WERI-Rb-1 (cell line): ENCODE data around the gene NBEA.
"Not testable (repeated sequence)": the region's sequence is repeated elsewhere in the genome, so short reads cannot be mapped to it uniquely, and the experiment has no call there.

Experiments
- DNase-seq: peaks from one replicate; pipeline ENCODE4 v3.0.0-alpha.2; 2020
- H3K27ac ChIP-seq: fragments of 250-450 bp; sonication (Bioruptor Pico); 2 replicates; pipeline ENCODE4 v1.5.1; 2020; ENCODE audit warnings: mild to moderate bottlenecking, moderate library complexity
- H3K27me3 ChIP-seq: fragments of 250-450 bp; sonication (Bioruptor Pico); 2 replicates; pipeline ENCODE4 v1.5.1; 2021; ENCODE audit warnings: mild to moderate bottlenecking, low read depth, moderate library complexity; ENCODE audit not compliant: insufficient read depth, severe bottlenecking
- H3K36me3 ChIP-seq: fragments of 250-450 bp; sonication (Bioruptor Pico); 2 replicates; pipeline ENCODE4 v1.5.1; 2020; ENCODE audit warnings: mild to moderate bottlenecking, moderate library complexity
- H3K4me3 ChIP-seq: 2 replicates; pipeline ENCODE4 v1.5.1; 2011; ENCODE audit warnings: low read depth, mild to moderate bottlenecking, control low read depth, low read length
- H3K9me3 ChIP-seq: fragments of 250-450 bp; sonication (Bioruptor Pico); 2 replicates; pipeline ENCODE4 v1.5.1; 2021; ENCODE audit warnings: mild to moderate bottlenecking, moderate library complexity; ENCODE audit not compliant: severe bottlenecking
- CTCF ChIP-seq: IDR thresholded peaks from 2 replicates; pipeline ENCODE4 v1.5.1; 2011; ENCODE audit warnings: low read depth, mild to moderate bottlenecking, control low read depth, inconsistent platforms, low read length

Gene NBEA

GRCh38 chr13:35387682-35388250, 445.7 kb downstream of the NBEA start:
- Histone ChIP-seq H3K27ac (no peak overlapping the region), H3K9me3 (no peaks in the 10 kb centered on the region), H3K27me3 (no peaks in the 10 kb centered on the region), H3K36me3 (no peaks in the 10 kb centered on the region), H3K4me3 (no peak overlapping the region)
- no peak for DNase-seq
- no peak for TF ChIP-seq CTCF

DNA sequence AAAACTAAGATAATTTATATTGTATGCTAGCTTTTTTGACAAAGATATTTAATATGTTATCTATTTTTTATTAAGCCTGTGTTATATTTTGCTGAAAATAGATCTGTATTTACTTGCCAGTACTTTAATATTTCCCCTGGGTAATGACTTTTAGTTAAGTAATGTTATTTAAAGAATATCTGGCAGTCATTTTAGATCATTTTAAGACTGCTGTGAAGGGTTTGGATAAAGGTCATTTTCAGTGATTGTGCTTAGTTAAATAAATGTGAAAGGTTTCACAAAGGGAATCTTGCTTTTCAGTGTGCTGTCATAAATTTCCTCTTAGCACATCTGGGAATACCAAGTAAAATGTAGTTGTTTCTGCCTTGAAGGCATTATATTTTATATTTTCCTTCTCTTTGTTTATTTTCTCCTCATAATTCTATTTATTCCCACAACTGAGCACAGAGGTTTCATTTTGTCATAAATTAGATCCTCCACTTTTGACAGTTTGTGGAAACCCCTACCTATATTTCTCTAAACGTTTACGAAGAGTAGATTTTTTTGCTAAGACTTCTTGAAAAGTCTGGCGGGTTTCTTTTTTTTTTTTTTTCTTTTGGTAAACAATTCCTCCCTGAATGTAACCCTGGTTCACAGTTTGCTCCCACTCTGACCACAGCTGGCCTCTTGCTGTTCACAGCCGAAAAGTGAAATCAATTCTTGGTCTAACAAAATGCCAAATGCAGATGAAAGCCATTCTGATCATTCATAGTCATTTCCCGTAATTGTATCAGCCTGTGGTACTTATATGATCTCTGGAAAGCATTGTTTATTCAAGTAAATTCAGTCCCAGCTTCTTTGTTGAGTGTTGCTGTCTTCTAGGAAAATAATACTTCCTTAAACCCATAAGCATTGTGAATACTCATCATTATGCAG, 446.6 kb downstream of the NBEA start:
- H3K27ac ChIP-seq = no peak overlapping the region
- no peaks in the 10 kb centered on the region for H3K9me3 ChIP-seq
- H3K36me3 ChIP-seq = no peaks in the 10 kb centered on the region
- TF ChIP-seq CTCF = no peak
- H3K27me3 ChIP-seq = no peaks in the 10 kb centered on the region
- H3K4me3 ChIP-seq = no peak overlapping the region
- DNase-seq = no peak

DNA sequence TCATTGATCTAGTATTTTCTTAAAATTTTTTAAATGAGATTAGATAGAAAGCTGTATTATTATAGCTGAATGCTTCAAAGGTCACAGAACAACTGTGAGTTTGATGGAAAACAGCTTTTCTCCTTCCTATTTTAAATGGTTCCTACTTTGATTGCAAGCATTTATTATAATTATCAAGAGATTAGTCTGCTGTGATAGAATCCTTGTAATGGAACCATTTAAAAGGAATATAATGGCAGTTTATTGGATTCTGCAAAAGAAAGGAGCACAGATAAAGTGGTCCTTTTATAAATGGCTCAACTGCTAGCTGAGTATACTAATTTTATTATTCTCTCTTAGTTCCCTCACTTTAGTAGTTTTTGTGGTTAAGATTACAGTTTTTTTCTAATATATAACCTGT, 447.5 kb downstream of the NBEA start:
- Histone ChIP-seq H3K27ac (no peak overlapping the region), H3K9me3 (no peaks in the 10 kb centered on the region), H3K36me3 (no peaks in the 10 kb centered on the region), H3K4me3 (no peak overlapping the region), H3K27me3 (no peaks in the 10 kb centered on the region)
- no peak for TF ChIP-seq CTCF
- DNase-seq = no peak

GRCh38 chr13:35392768-35393167, 450.7 kb downstream of the NBEA start:
- Histone ChIP-seq H3K36me3 (no peaks in the 10 kb centered on the region), H3K4me3 (no peak overlapping the region), H3K27ac (no peak overlapping the region), H3K9me3 (no peaks in the 10 kb centered on the region), H3K27me3 (no peaks in the 10 kb centered on the region)
- no peak for DNase-seq
- no peak for TF ChIP-seq CTCF

DNA sequence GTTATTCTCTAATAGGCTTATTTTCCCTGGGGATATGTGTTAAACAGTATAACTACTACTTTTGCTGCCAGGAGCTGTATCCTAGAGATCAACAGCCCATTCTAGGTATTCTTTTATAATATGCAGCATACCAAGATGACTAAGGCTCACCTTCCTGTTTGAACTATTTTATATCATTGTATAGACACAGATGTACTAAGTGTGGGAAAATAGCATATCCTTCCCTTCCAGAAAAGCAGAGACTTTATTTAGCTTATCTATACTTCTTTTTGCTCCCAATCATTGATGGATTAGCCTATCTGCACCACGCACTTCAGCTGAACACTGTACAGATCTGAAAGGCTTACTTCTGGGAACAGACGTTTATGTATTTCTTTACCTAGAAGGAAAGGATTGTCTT, 451.8 kb downstream of the NBEA start:
- DNase-seq = no peak
- Histone ChIP-seq H3K4me3 (no peak overlapping the region), H3K9me3 (no peaks in the 10 kb centered on the region), H3K36me3 (no peaks in the 10 kb centered on the region), H3K27ac (no peak overlapping the region), H3K27me3 (no peaks in the 10 kb centered on the region)
- TF ChIP-seq CTCF = no peak

GRCh38 chr13:35408285-35408684, 466.2 kb downstream of the NBEA start:
- not testable (repeated sequence) for H3K27me3 ChIP-seq, H3K4me3 ChIP-seq, DNase-seq, H3K9me3 ChIP-seq, H3K27ac ChIP-seq, H3K36me3 ChIP-seq
